GM15510 (cell line): Measurements from ENCODE around the gene POU3F2.

Experiments used
- POLR2A ChIP-seq: IDR thresholded peaks from 3 replicates; pipeline ENCODE4 v1.6.1; 2011; ENCODE audit warnings: borderline replicate concordance; ENCODE audit not compliant: insufficient read length; ENCODE audit errors: extremely low read depth

The POU3F2 gene

GRCh38 chr6:98845211-98846020 lies 11.0 kb downstream of the POU3F2 start:
- TF ChIP-seq POLR2A, result no peak

DNA sequence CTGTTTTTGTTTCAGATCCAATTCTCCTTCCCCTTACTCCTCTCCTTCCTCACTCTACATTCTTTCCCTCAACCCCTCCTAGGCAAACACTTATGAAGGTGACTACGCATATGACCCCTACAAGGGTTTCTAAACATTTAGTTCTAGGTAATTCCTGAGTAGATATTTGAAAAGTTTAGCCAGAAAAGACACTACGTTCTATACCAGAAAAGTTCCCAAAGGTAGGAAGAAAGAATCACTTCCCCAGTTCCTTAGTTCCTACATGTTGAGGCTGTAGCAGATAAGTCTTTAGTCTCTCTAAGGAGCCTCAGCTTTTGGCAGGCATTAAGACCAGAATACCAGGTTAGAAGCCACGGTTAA lies 11.6 kb downstream of the POU3F2 start:
- TF ChIP-seq POLR2A, result no peak

- TF ChIP-seq POLR2A, result no peak
These were observed 13.0 kb downstream of the POU3F2 start for GRCh38 chr6:98847416-98847778.

- no peak for TF ChIP-seq POLR2A
These were observed 13.6 kb downstream of the POU3F2 start for GRCh38 chr6:98847779-98848538.

DNA sequence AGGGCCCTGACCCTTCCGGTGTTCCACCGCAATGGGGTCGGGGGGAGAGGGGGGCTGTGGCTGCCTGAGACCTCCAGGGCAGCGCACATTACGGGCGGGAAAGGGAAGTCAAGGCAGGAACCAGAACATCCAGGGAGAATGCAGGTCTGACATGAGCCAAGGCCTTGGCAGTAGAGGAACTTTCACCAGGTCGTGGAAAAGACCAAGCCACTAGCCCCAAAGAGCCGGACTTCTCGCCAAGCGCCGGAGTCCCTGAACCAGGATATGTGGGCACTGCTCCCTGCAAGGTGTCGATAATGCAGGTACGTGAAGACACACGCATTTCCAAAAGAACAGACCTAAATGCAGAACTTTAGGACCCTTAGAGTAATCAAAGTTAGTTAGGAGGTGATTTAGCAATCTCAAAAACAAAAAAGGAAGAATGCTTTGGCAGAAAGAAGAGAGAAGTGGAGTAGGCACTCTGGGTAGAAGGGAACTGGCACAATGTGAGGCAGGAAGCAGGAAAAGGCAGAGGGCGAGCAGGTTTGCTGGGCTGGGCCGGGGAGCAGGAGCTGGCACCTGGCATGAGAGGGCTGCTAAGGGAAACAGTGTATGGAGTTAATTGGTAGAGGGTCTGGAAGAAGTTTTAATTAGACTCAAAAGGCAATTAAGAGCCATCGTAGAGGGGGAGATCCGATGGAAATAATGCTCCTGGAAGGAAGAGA lies 14.3 kb downstream of the POU3F2 start:
- TF ChIP-seq POLR2A, result no peak

GRCh38 chr6:98864497-98864896 lies 30.1 kb downstream of the POU3F2 start:
- TF ChIP-seq POLR2A, result no peak

- no peak for TF ChIP-seq POLR2A
These were observed 36.7 kb downstream of the POU3F2 start for GRCh38 chr6:98871057-98871456.

- TF ChIP-seq POLR2A, result no peak
These were observed 37.4 kb downstream of the POU3F2 start for GRCh38 chr6:98871821-98872220.

DNA sequence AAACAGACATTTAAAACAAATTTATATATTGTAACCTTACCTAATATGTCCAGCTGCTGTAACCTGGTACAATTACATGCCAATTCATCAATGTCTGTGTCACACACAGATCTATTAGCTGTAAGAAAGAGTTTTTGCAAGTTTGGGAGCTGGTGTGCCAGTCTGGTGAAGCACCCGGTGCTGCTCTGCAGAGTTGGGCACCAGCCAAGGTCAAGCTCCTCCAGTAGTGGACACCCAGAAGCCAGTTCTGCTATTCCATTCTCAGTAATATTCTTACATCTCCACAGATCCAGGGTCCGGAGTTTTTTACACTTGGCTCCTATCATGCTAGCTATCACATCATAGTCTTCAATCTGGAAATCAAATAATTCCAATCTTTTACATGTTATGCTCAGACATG lies 41.0 kb downstream of the POU3F2 start:
- no peak for TF ChIP-seq POLR2A

GRCh38 chr6:98877250-98877649 lies 42.9 kb downstream of the POU3F2 start:
- TF ChIP-seq POLR2A, result no peak

GRCh38 chr6:98880486-98880885 lies 46.1 kb downstream of the POU3F2 start:
- no peak for TF ChIP-seq POLR2A

- no peak for TF ChIP-seq POLR2A
These were observed 51.0 kb downstream of the POU3F2 start for GRCh38 chr6:98885330-98885729.

GRCh38 chr6:98887650-98888049 lies 53.3 kb downstream of the POU3F2 start:
- TF ChIP-seq POLR2A, result no peak
